ENCODE results near the gene TNFRSF14.
A peak's percentile ranks its signal among the peaks of the same experiment; 100 is the strongest.

The TNFRSF14 gene

GRCh38 chr1:2556277-2556677 lies at the start of gene TNFRSF14:
Gene TNFRSF14, plus strand, starts transcription at chr1:2556371. Its CDS starts 294 bp downstream, at chr1:2556665.
- peak in 1 of 2 experiments; percentile 67 for DNase-seq

- DNase-seq, result no peak
These were observed 49.1 kb upstream of the TNFRSF14 start for GRCh38 chr1:2506901-2507565.

- no peak for DNase-seq
These were observed 48.4 kb upstream of the TNFRSF14 start for GRCh38 chr1:2507744-2508155.

GRCh38 chr1:2508180-2508579 lies 48.0 kb upstream of the TNFRSF14 start:
- DNase-seq, result no peak

- DNase-seq, result no peak
These were observed 47.4 kb upstream of the TNFRSF14 start for GRCh38 chr1:2508751-2509150.

- DNase-seq, result no peak
These were observed 46.6 kb upstream of the TNFRSF14 start for GRCh38 chr1:2509589-2509988.

- DNase-seq, result no peak
These were observed 45.6 kb upstream of the TNFRSF14 start for GRCh38 chr1:2510366-2511155.

- no peak for DNase-seq
These were observed 43.2 kb upstream of the TNFRSF14 start for GRCh38 chr1:2512862-2513421.

GRCh38 chr1:2513939-2514652 lies 42.1 kb upstream of the TNFRSF14 start:
- no peak for DNase-seq

- DNase-seq, result no peak
These were observed 41.1 kb upstream of the TNFRSF14 start for GRCh38 chr1:2514863-2515762.

GRCh38 chr1:2515763-2516080 lies 40.4 kb upstream of the TNFRSF14 start:
- no peak for DNase-seq

- no peak for DNase-seq
These were observed 40.0 kb upstream of the TNFRSF14 start for GRCh38 chr1:2516124-2516523.

GRCh38 chr1:2516946-2517345 lies 39.2 kb upstream of the TNFRSF14 start:
- no peak for DNase-seq

GRCh38 chr1:2517966-2518365 lies 38.2 kb upstream of the TNFRSF14 start:
- DNase-seq, result no peak

- DNase-seq, result no peak
These were observed 37.6 kb upstream of the TNFRSF14 start for GRCh38 chr1:2518528-2518927.

GRCh38 chr1:2519029-2519685 lies 37.0 kb upstream of the TNFRSF14 start:
- no peak for DNase-seq

- no peak for DNase-seq
These were observed 36.4 kb upstream of the TNFRSF14 start for GRCh38 chr1:2519729-2520128.

GRCh38 chr1:2520206-2520605 lies 36.0 kb upstream of the TNFRSF14 start:
- DNase-seq, result no peak

GRCh38 chr1:2520806-2521205 lies 35.4 kb upstream of the TNFRSF14 start:
- no peak for DNase-seq

GRCh38 chr1:2522230-2522629 lies 33.9 kb upstream of the TNFRSF14 start:
- DNase-seq, result no peak

GRCh38 chr1:2523191-2523890 lies 32.8 kb upstream of the TNFRSF14 start:
- peak; percentile 34 to 50 for DNase-seq

All from activated CD4-positive, alpha-beta T cell treated with anti-CD3 and anti-CD28 coated beads, Interleukin-2, amount 50 U/mL, for 48 hours (primary cell).